C4-2B (cell line): Measurements from ENCODE around the gene ANTKMT.

Source experiments
- CTCF ChIP-seq: fragments of 450-650 bp; conservative IDR thresholded peaks from 2 replicates; pipeline ENCODE4 v1.5.1; 2017; ENCODE audit warnings: mild to moderate bottlenecking
- ZFX ChIP-seq: fragments of 450-650 bp; IDR thresholded peaks from 2 replicates; pipeline ENCODE4 v1.6.1; 2017

GRCh38 chr16:673399-673991 lies 47.5 kb upstream of the ANTKMT start:
- TF ChIP-seq CTCF = no peak
- no peak for TF ChIP-seq ZFX
